VCaP (cell line): ENCODE measurements around the gene PLSCR1.
"Not testable (repeated sequence)": the region's sequence is repeated elsewhere in the genome, so short reads cannot be mapped to it uniquely, and the experiment has no call there.

Source experiments
- H3K27ac ChIP-seq: fragments of 450-650 bp; 2 replicates; pipeline ENCODE4 v1.5.1; 2017
- CTCF ChIP-seq: fragments of 450-650 bp; conservative IDR thresholded peaks from 2 replicates; pipeline ENCODE4 v1.5.1; 2017; ENCODE audit warnings: mild to moderate bottlenecking, moderate library complexity

PLSCR1 gene

GRCh38 chr3:146523531-146523930 lies 20.9 kb downstream of the PLSCR1 start:
- no peak overlapping the region for H3K27ac ChIP-seq
- no peak for TF ChIP-seq CTCF

- H3K27ac ChIP-seq = not testable (repeated sequence)
These were observed 21.9 kb downstream of the PLSCR1 start for GRCh38 chr3:146522174-146523158.

GRCh38 chr3:146521394-146521793 lies 23.0 kb downstream of the PLSCR1 start:
- TF ChIP-seq CTCF = no peak
- H3K27ac ChIP-seq = no peak overlapping the region

GRCh38 chr3:146519810-146520209 lies 24.6 kb downstream of the PLSCR1 start:
- no peak for TF ChIP-seq CTCF
- no peak overlapping the region for H3K27ac ChIP-seq

GRCh38 chr3:146517684-146518435 lies 26.5 kb downstream of the PLSCR1 start:
- no peak overlapping the region for H3K27ac ChIP-seq
- TF ChIP-seq CTCF = no peak

- TF ChIP-seq CTCF = no peak
- H3K27ac ChIP-seq = no peak overlapping the region
These were observed 30.9 kb downstream of the PLSCR1 start for GRCh38 chr3:146513386-146514051.

- peak overlapping the region; percentile 85 for H3K27ac ChIP-seq
- TF ChIP-seq CTCF = no peak
These were observed 32.8 kb downstream of the PLSCR1 start for GRCh38 chr3:146511402-146512134.
